Stimulated activated CD4-positive, alpha-beta T cell treated with anti-CD3 and anti-CD28 coated beads, Interleukin-12 subunit alpha, Interleukin-12 subunit beta, amount 100 ng/mL, for 48 hours (primary cell): ENCODE data around the gene ENO3.

ENCODE experiments used
- DNase-seq, 3 donors: peaks; one replicate each; pipeline ENCODE4 v3.0.0-alpha.2; 2020; ENCODE audit warnings: low read depth in 2 of 3, low spot score in 1 of 3

The ENO3 gene

GRCh38 chr17:5003214-5003867 is 52.4 kb downstream of the ENO3 start:
- DNase-seq, result no peak
